ENCODE data around the gene TEX261. TPM values are rescaled to one million over a fixed set of nuclear protein-coding genes. Genes with fewer than 3 reads are reported as not detected.
A peak's percentile ranks its signal among the peaks of the same experiment; 100 is the strongest.

The TEX261 gene
- total RNA-seq, 2 experiments from 2014 or later: 34.8 to 35.8 TPM

DNA sequence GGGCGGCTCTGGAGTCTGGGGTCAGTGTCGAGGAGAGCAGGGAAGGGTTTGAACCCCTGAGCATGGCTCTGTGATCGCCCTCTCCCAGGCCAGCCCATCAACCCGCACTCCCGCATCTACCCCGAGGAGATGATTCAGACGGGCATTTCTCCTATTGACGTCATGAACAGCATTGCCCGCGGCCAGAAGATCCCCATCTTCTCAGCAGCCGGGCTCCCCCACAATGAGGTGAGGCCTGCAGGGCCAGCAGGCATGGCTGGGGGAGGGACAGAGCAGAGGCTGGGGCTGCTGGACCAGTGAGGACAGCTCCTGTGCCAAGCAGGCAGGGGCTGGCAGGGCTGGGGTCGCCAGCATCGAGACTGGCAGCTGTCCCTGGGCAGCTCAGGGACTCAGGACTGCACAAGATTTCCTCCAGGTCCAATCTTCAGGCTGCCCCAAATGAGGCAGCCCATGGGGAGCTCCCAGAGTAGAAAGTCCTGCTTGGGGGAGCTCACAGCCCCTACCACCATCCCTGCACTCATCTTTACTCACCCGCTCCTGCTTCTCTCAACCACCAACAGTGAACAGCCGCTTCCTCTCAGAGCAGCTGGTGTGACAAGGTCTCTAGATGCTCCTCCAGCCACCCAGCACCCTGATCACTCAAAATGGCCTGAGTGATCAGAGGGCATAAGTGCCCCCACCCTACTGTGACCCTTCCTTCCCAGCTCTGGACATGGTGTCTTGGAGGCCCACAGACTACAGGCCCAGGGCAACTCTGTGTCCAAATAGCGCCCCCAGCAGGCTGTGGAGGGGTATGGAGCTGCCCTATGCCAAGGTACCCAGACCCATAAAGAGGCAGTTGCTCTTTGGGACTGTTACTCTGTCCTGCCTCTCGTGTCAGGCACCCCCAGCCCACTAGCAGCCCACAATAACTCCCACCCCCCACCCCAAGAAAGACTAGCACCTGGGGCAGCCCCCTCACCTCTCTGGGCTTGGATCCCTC, 34.5 kb downstream of the TEX261 start:
- Mint-ChIP-seq H3K4me1 (peaks cover 16% of the 10 kb centered on the region), H3K9me3 (no peaks in the 10 kb centered on the region), H3K4me3 (no peak overlapping the region), H3K27ac (no peak overlapping the region), H3K27me3 (peaks cover 29% of the 10 kb centered on the region), H3K36me3 (ENCODE audit: low read depth) (no peaks in the 10 kb centered on the region)
- peak; percentile 16 for DNase-seq
- CTCF ChIA-PET: interaction anchor here (0.9 to 1.1 kb wide), 3 partner anchors 9 to 25 kb away, joined by 3 to 4 read pairs (median 3); no protein-coding TSS in a partner anchor
- POLR2A ChIA-PET: no interaction called here

DNA sequence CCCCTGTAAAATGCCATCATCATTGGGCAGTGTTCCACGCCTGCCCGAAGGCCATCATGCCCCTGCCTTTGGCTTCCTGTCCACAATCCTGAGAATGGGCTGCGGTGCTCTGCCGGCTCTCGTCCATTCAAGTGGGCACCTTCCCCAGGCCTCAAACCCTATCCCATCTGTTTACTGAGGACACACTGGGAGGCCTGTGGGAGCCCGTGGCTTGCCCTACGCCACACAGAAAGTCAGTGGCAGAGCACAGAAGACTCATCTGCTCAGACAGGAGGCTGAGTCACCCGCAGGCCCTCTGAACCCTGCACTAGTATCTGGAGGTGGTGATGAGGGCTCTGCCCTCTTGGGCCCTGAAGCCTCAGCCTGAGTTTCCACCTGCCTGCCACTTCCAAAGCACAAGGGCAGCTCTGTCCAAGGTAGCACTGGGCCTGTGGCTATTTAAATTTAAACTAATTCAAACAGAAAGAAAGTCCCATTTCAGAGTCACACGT, 35.4 kb downstream of the TEX261 start:
- Mint-ChIP-seq H3K27me3 (peaks cover 35% of the 10 kb centered on the region), H3K9me3 (no peaks in the 10 kb centered on the region), H3K36me3 (ENCODE audit: low read depth) (no peaks in the 10 kb centered on the region), H3K4me1 (peaks cover 13% of the 10 kb centered on the region), H3K4me3 (no peak overlapping the region), H3K27ac (no peak overlapping the region)
- ChIA-PET POLR2A (no interaction called here), CTCF (no interaction called here)
- peak; percentile 14 for DNase-seq

DNA sequence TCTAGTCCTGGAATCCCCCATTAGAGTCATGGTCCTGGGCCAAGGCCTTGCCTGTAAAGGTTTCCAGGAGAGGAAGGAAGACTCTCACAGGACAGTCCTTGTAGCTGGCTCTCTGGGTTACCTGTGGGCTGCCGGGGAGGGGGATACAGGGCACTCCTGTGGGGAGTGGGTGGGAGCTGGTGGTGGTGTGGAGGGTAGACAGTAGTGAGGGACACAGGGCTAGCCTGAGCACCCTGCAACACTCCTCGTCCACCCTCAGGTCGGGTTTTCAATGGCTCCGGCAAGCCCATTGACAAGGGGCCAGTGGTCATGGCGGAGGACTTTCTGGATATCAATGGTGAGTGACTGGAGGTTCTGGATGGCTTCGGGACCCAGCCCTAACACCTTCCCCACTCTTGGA, 35.9 kb downstream of the TEX261 start:
- H3K4me1 Mint-ChIP-seq: peaks cover 13% of the 10 kb centered on the region

DNA sequence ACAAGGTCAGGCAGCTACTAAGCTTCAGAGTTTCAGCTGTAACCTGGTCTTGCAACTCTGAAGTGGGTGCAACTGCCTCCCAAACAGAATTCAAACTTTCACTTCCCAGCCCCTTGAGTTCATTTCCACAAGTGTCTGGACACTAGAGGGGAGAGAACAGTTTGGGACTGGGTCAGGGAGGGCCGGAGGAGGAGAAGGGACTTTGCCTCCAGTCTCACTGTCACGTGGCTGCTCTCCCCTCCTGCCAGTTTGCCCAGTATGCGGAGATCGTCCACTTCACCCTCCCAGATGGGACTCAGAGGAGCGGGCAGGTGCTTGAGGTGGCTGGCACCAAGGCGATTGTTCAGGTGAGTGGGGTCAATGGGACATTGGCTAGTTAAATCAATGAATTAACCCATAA, 36.9 kb downstream of the TEX261 start:
- H3K4me3 Mint-ChIP-seq: no peak overlapping the region
- H3K9me3 Mint-ChIP-seq: no peaks in the 10 kb centered on the region
- H3K4me1 Mint-ChIP-seq: peaks cover 13% of the 10 kb centered on the region
- ChIA-PET CTCF (interaction anchor here (1.5 kb wide), 1 partner anchor 9 kb away, joined by 3 read pairs; no protein-coding TSS in a partner anchor), POLR2A (no interaction called here)
- H3K27ac Mint-ChIP-seq: no peak overlapping the region
- DNase-seq: no peak
- H3K27me3 Mint-ChIP-seq: peaks cover 34% of the 10 kb centered on the region
- no peaks in the 10 kb centered on the region for H3K36me3 Mint-ChIP-seq (ENCODE audit: low read depth)

More for the DNA sequence above, 35.9 kb downstream of the TEX261 start:
- POLR2A ChIA-PET: no interaction called here
- no peaks in the 10 kb centered on the region for H3K9me3 Mint-ChIP-seq
- H3K27me3 Mint-ChIP-seq: peaks cover 35% of the 10 kb centered on the region
- H3K4me3 Mint-ChIP-seq: no peak overlapping the region
- CTCF ChIA-PET: interaction anchor here (1.5 kb wide), 1 partner anchor 10 kb away, joined by 3 read pairs; no protein-coding TSS in a partner anchor
- H3K27ac Mint-ChIP-seq: no peak overlapping the region
- DNase-seq: peak; percentile 10
- H3K36me3 Mint-ChIP-seq (ENCODE audit: low read depth): no peaks in the 10 kb centered on the region

DNA sequence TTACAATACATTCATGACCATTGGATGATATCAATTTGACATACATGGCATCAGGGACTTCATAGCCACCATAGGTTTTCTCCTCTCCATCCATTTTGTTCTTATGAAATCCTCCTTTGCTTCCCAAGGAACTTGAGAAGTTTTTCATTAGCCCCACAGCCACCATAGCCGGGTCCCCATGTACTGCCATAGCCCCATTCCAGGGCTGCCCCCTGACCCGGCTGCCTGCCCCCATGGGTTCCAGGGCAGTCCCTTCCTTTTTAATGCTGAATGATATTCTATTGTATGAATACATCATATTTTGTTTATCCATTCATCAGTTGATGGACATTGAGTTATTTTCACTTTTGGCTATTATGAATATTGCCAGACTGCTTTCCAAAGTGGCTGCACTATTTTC, 38.5 kb downstream of the TEX261 start:
- Mint-ChIP-seq H3K27me3 (peaks cover 39% of the 10 kb centered on the region), H3K4me1 (peaks cover 13% of the 10 kb centered on the region), H3K36me3 (ENCODE audit: low read depth) (no peaks in the 10 kb centered on the region), H3K27ac (no peak overlapping the region), H3K9me3 (no peaks in the 10 kb centered on the region), H3K4me3 (no peak overlapping the region)
- no peak for DNase-seq
- ChIA-PET CTCF (no interaction called here), POLR2A (no interaction called here)

DNA sequence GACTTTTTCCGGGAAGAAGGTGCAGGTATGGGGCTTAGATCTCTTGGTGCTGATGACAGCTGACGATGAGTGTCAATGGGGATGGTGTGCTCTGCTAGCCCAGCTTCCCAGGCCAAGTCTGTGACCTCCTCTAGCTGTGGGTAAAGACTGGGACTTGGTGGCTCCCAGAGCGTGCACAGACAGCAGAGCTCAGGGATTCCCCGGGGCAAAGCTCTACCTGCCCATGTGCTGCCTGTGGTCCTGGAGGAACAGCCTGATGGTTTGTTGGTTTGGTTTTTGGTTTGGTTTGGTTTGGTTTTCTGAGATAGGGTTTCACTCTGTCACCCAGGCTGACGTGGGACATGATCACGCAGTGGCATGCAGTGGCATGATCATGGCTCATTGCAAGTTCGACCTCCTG, 39.8 kb downstream of the TEX261 start:
- Mint-ChIP-seq H3K27ac (no peak overlapping the region), H3K4me1 (peaks cover 13% of the 10 kb centered on the region), H3K36me3 (ENCODE audit: low read depth) (no peaks in the 10 kb centered on the region), H3K27me3 (peaks cover 39% of the 10 kb centered on the region), H3K9me3 (no peaks in the 10 kb centered on the region), H3K4me3 (no peak overlapping the region)
- POLR2A ChIA-PET: no interaction called here
- CTCF ChIA-PET: interaction anchor here (1.3 kb wide), 1 partner anchor 30 kb away, joined by 3 read pairs; no protein-coding TSS in a partner anchor
- DNase-seq: peak; percentile 13

DNA sequence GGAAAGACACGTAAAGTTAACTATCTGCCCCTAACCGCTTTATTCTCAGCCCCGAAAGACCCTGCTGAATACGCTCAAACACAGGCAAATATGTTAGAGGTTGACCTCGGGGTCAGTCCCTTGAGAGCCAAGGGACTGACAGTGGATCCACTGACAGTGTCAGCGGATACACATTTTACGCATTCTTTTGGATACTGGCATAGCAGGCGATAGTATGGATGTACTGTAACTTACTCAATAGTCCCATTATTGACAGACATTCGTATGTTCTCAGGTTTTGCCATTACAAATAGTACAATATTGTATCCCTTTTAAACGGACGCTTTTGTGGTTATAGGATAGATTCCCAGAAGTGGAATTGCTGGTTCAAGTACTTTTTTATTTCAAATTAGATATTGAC, 45.6 kb downstream of the TEX261 start:
- H3K9me3 Mint-ChIP-seq: no peaks in the 10 kb centered on the region

DNA sequence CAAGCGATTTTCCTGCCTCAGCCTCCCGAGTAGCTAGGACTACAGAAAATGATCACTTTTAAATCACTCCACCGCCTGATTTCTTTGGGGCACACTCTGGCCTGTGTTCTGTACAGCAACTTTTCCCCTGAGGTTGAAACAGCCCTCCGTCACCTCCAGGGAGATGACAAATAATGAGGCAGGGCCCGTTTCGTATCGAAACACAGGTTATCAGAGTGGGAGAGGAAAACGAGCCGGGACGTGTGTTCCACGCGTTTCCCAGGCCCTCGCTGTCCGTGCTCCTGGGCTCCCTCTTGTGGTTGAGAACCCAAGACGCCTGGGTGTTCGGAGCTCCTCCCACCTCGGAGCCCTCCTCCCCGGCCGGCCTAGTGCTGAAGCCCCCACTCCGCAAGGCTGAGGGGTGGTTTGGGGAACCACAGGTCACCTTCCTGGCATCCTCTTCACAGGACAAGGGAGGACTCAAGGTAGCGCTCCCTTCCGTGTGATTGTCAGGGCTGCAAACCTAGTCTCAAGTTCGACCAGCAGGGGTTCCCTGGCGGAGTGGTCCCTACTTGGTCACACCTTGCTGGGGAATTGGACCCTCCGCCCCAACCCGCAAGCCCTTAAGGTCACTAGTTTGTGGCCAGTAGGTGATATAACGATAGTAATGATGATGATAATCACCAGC, 46.2 kb downstream of the TEX261 start:
- Mint-ChIP-seq H3K27ac (no peak overlapping the region), H3K4me1 (peaks cover 11% of the 10 kb centered on the region), H3K4me3 (peak overlapping the region; percentile 52), H3K27me3 (peaks cover 35% of the 10 kb centered on the region), H3K9me3 (no peaks in the 10 kb centered on the region), H3K36me3 (ENCODE audit: low read depth) (no peaks in the 10 kb centered on the region)
- CTCF ChIA-PET: interaction anchor here (0.5 to 3.5 kb wide), 23 partner anchors 10 to 644 kb away, joined by 3 to 54 read pairs (median 5); partner anchors contain the start of gene FIGLA
- DNase-seq: peak; percentile 73
- POLR2A ChIA-PET: interaction anchor here (1.3 kb wide), 1 partner anchor 15 kb away, joined by 4 read pairs; no protein-coding TSS in a partner anchor

More for the DNA sequence above, 45.6 kb downstream of the TEX261 start:
- ChIA-PET POLR2A (no interaction called here), CTCF (interaction anchor here (0.8 to 3.5 kb wide), 20 partner anchors 9 to 645 kb away, joined by 3 to 54 read pairs (median 5); partner anchors contain the start of gene FIGLA)
- peaks cover 41% of the 10 kb centered on the region for H3K27me3 Mint-ChIP-seq
- H3K36me3 Mint-ChIP-seq (ENCODE audit: low read depth): no peaks in the 10 kb centered on the region
- no peak overlapping the region for H3K27ac Mint-ChIP-seq
- peaks cover 11% of the 10 kb centered on the region for H3K4me1 Mint-ChIP-seq
- no peak for DNase-seq
- no peak overlapping the region for H3K4me3 Mint-ChIP-seq

DNA sequence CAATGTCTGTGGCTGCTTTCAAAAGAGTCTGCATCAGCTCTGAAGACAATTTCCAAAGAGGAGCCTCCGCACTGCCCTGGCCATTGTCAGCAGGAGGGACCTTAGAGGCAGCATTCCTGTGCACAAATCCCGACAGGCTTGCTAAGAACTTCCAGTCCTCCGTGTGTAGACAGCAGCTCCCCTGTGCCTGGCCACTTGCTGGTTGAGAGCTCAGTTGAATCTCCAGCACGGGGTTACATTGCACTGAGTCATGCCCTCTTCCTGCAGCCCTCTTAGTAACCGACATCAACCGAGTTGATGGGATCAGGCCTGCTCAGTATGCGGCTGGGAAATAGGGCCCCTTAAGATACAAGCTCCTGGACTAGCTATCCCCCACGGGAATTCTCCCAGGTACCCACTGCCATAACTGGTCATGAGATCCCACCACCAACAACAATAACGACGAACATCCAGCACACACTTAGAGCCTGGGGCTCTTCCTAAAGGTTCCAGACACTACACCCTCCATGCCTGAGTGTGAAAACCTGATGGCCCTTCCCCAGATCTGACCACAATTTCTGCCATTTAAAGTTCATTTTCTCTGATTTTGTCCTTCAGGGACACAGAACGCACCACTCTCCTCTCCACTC, 47.0 kb downstream of the TEX261 start:
- ChIA-PET CTCF (interaction anchor here (0.5 to 3.5 kb wide), 24 partner anchors 10 to 643 kb away, joined by 3 to 54 read pairs (median 5); no protein-coding TSS in a partner anchor), POLR2A (interaction anchor here (1.3 kb wide), 1 partner anchor 16 kb away, joined by 4 read pairs; no protein-coding TSS in a partner anchor)
- H3K4me3 Mint-ChIP-seq: no peak overlapping the region
- no peak overlapping the region for H3K27ac Mint-ChIP-seq
- no peaks in the 10 kb centered on the region for H3K36me3 Mint-ChIP-seq (ENCODE audit: low read depth)
- peaks cover 28% of the 10 kb centered on the region for H3K27me3 Mint-ChIP-seq
- peak; percentile 15 for DNase-seq
- no peaks in the 10 kb centered on the region for H3K9me3 Mint-ChIP-seq
- H3K4me1 Mint-ChIP-seq: peaks cover 11% of the 10 kb centered on the region

DNA sequence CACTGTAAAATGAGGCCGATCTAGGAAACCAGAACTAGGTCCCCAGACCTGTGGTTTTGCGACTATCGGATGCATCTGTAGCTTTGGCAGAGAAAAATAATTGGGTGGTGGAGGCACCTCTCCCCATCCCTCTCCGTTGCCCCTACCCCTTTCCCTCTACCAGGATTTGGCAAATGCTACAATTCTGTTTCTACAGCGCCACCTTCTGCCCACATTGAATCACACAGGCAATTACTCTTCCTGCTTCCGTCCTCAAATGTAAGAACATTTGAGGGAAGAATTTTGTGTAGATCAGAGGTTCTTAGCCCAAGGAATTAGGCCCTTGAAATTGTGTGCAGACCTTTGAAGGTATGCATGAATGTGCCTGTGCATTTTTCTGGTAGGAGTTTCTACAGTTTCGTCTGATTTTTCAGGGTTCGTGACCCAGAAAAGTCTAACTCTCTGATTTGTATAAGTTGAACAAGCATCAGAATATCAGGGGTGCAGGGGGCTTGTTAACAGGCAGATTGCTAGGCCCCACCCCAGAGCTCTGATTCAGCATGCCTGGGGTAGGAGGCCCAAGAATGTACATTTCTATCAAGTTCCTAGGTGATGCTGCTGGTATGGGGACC, 47.7 kb downstream of the TEX261 start:
- DNase-seq: peak; percentile 60
- ChIA-PET CTCF (interaction anchor here (0.6 to 3.5 kb wide), 9 partner anchors 19 to 643 kb away, joined by 3 to 54 read pairs (median 3); no protein-coding TSS in a partner anchor), POLR2A (interaction anchor here (1.3 kb wide), 1 partner anchor 17 kb away, joined by 4 read pairs; no protein-coding TSS in a partner anchor)
- H3K4me1 Mint-ChIP-seq: peaks cover 11% of the 10 kb centered on the region
- H3K27me3 Mint-ChIP-seq: peaks cover 27% of the 10 kb centered on the region
- no peak overlapping the region for H3K4me3 Mint-ChIP-seq
- no peaks in the 10 kb centered on the region for H3K9me3 Mint-ChIP-seq
- H3K27ac Mint-ChIP-seq: no peak overlapping the region
- no peaks in the 10 kb centered on the region for H3K36me3 Mint-ChIP-seq (ENCODE audit: low read depth)

DNA sequence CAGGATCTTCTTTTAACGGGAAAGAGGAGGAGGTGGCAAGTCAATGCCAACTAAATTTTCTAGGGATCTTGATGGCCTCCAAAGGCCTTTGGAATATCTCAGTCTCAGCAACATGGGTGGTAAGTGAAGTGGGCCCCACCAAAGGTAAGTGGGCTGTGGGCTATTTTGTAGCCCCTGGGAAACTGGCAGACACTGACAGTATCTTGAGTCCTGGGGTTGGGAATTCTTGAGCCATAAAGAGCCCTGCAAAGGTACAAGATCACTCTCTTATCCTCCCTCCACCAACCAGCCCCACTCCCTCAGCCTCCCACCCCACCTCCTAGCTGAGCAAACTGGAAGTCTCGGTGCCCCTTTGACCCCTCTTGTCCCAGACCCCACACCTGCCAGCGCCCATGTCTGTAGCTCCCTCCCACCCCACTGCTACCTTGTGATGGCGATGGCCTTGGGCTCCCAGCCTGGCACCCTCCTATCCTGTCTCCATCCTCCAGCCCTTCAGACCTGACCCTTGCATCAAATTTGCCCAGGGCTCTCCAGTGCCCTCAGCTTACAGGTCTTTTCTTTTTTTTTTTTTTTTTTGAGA, 50.5 kb downstream of the TEX261 start:
- CTCF ChIA-PET: interaction anchor here (0.7 kb wide), 1 partner anchor 223 kb away, joined by 3 read pairs; no protein-coding TSS in a partner anchor
- H3K4me1 Mint-ChIP-seq: peaks cover 11% of the 10 kb centered on the region

More for the DNA sequence above, 50.5 kb downstream of the TEX261 start:
- no peaks in the 10 kb centered on the region for H3K36me3 Mint-ChIP-seq (ENCODE audit: low read depth)
- H3K27me3 Mint-ChIP-seq: peaks cover 29% of the 10 kb centered on the region
- H3K27ac Mint-ChIP-seq: no peak overlapping the region
- POLR2A ChIA-PET: no interaction called here
- no peak for DNase-seq
- H3K9me3 Mint-ChIP-seq: no peaks in the 10 kb centered on the region
- no peak overlapping the region for H3K4me3 Mint-ChIP-seq

Data from activated CD4-positive, alpha-beta memory T cell treated with anti-CD3 and anti-CD28 coated beads, Interleukin-2, amount 10 ng/mL, durations not matched to agents 7 days and 5 days (primary cell).